KBM-7 (cell line): Measurements from ENCODE around the gene HSPE1.
"Not testable (repeated sequence)": the region's sequence is repeated elsewhere in the genome, so short reads cannot be mapped to it uniquely, and the experiment has no call there.

ENCODE experiments used
- DNase-seq: peaks from one replicate; pipeline ENCODE4 v3.0.0-alpha.2; 2015
- in situ Hi-C: fragments of 300-500 bp; cut with MboI; formaldehyde crosslinking; loops from 2 replicates; pipeline ENCODE4 v1.14.3; 2020; ENCODE audit warnings: low sequenced_read_pairs, low pct_unique_long_range_greater_than_20kb, mixed read lengths

HSPE1 gene

GRCh38 chr2:197547163-197547900 lies 47.2 kb downstream of the HSPE1 start:
- DNase-seq, result no peak
- in situ Hi-C loops, result no loop called here

- in situ Hi-C loops, result no loop called here
- no peak for DNase-seq
Observed at GRCh38 chr2:197548582-197548981, 48.4 kb downstream of the HSPE1 start.

- DNase-seq, in situ Hi-C loops: not testable (repeated sequence)
Observed at GRCh38 chr2:197551260-197551659, 51.1 kb downstream of the HSPE1 start.
